ENCODE data around the gene SLC22A31.
"Not testable (repeated sequence)": the region's sequence is repeated elsewhere in the genome, so short reads cannot be mapped to it uniquely, and the experiment has no call there.

The SLC22A31 gene

GRCh38 chr16:89200124-89200849 lies at the start of gene SLC22A31:
Gene SLC22A31 (minus strand): TSS chr16:89200537. CDS start chr16:89200501, 36 bp downstream.
- DNase-seq, result no peak

- no peak for DNase-seq
Measured at GRCh38 chr16:89248196-89248982, 48.1 kb upstream of the SLC22A31 start.

- DNase-seq, result not testable (repeated sequence)
Measured at GRCh38 chr16:89247734-89248075, 47.4 kb upstream of the SLC22A31 start.

GRCh38 chr16:89246903-89247733 lies 46.8 kb upstream of the SLC22A31 start:
- DNase-seq, result peak; percentile 46 to 54

GRCh38 chr16:89246383-89246902 lies 46.1 kb upstream of the SLC22A31 start:
- no peak for DNase-seq

- no peak for DNase-seq
Measured at GRCh38 chr16:89244754-89245153, 44.4 kb upstream of the SLC22A31 start.

GRCh38 chr16:89244264-89244663 lies 43.9 kb upstream of the SLC22A31 start:
- DNase-seq, result not testable (repeated sequence)

GRCh38 chr16:89243664-89244063 lies 43.3 kb upstream of the SLC22A31 start:
- no peak for DNase-seq

GRCh38 chr16:89242795-89243200 lies 42.5 kb upstream of the SLC22A31 start:
- no peak for DNase-seq

GRCh38 chr16:89241187-89242007 lies 41.1 kb upstream of the SLC22A31 start:
- DNase-seq, result peak; percentile 47 to 52

- DNase-seq, result no peak
Measured at GRCh38 chr16:89237733-89238132, 37.4 kb upstream of the SLC22A31 start.

GRCh38 chr16:89233678-89234490 lies 33.5 kb upstream of the SLC22A31 start:
- DNase-seq, result peak; percentile 7 to 19

GRCh38 chr16:89232107-89232506 lies 31.8 kb upstream of the SLC22A31 start:
- DNase-seq, result no peak

GRCh38 chr16:89230255-89230654 lies 29.9 kb upstream of the SLC22A31 start:
- DNase-seq, result no peak

- DNase-seq, result no peak
Measured at GRCh38 chr16:89224665-89225064, 24.3 kb upstream of the SLC22A31 start.

- DNase-seq, result no peak
Measured at GRCh38 chr16:89222931-89223330, 22.6 kb upstream of the SLC22A31 start.

- no peak for DNase-seq
Measured at GRCh38 chr16:89221604-89222003, 21.3 kb upstream of the SLC22A31 start.

- no peak for DNase-seq
Measured at GRCh38 chr16:89219365-89219764, 19.0 kb upstream of the SLC22A31 start.

- DNase-seq, result peak; percentile 78 to 80
Measured at GRCh38 chr16:89217388-89218191, 17.3 kb upstream of the SLC22A31 start, which contains the start of gene ZNF778. Gene ZNF778 (plus strand): TSS chr16:89217703. CDS start chr16:89221128, 3,425 bp downstream.

GRCh38 chr16:89217138-89217387 lies 16.7 kb upstream of the SLC22A31 start:
- DNase-seq, result no peak
